SK-N-MC (cell line): Measurements from ENCODE around the gene ANKRD44.

Source experiments
- EZH2 ChIP-seq: fragments of 200-600 bp; sonication (generic); IDR thresholded peaks from one replicate; pipeline ENCODE4 v1.6.1; 2017; ENCODE audit warnings: antibody characterized with exemption
- POLR2AphosphoS5 ChIP-seq: IDR thresholded peaks from 2 replicates; pipeline ENCODE4 v1.6.1; 2012; ENCODE audit warnings: mild to moderate bottlenecking, low read depth, low read length, borderline replicate concordance

- TF ChIP-seq POLR2AphosphoS5 (no peak), EZH2 (no peak)
These were observed 321.9 kb downstream of the ANKRD44 start for GRCh38 chr2:196988639-196989038.
